GM18868 (cell line): Measurements from ENCODE around the gene FOXA3.
"Not testable (repeated sequence)": the region's sequence is repeated elsewhere in the genome, so short reads cannot be mapped to it uniquely, and the experiment has no call there.

Source experiments
- ATAC-seq: cut with Tn5 transposase; IDR thresholded peaks from one replicate; pipeline ENCODE4 v1.9.1; 2021; ENCODE audit warnings: mild to moderate bottlenecking, moderate library complexity; ENCODE audit not compliant: unreplicated experiment

The FOXA3 gene

GRCh38 chr19:45827459-45828093, 36.5 kb upstream of the FOXA3 start:
- ATAC-seq: no peak

- ATAC-seq: no peak
These were observed 35.6 kb upstream of the FOXA3 start for GRCh38 chr19:45828523-45828922.

GRCh38 chr19:45828945-45829344, 35.2 kb upstream of the FOXA3 start:
- ATAC-seq: no peak

GRCh38 chr19:45834970-45835369, 29.2 kb upstream of the FOXA3 start:
- no peak for ATAC-seq

- no peak for ATAC-seq
These were observed 21.9 kb upstream of the FOXA3 start for GRCh38 chr19:45842198-45842597.

- ATAC-seq: no peak
These were observed 16.5 kb upstream of the FOXA3 start for GRCh38 chr19:45847663-45848062.

- no peak for ATAC-seq
These were observed 15.2 kb upstream of the FOXA3 start for GRCh38 chr19:45848922-45849321.

GRCh38 chr19:45852145-45852750, 11.9 kb upstream of the FOXA3 start:
- ATAC-seq: no peak

GRCh38 chr19:45852983-45853382, 11.1 kb upstream of the FOXA3 start:
- no peak for ATAC-seq

GRCh38 chr19:45854167-45854778, 9.9 kb upstream of the FOXA3 start:
- ATAC-seq: no peak

GRCh38 chr19:45860359-45861259, 3.5 kb upstream of the FOXA3 start:
- no peak for ATAC-seq

- no peak for ATAC-seq
These were observed 1.9 kb upstream of the FOXA3 start for GRCh38 chr19:45862271-45862563.

- ATAC-seq: peak; percentile 88
These were observed 1.4 kb upstream of the FOXA3 start, which contains the start of gene SYMPK for GRCh38 chr19:45862564-45863334. Gene SYMPK, minus strand, starts transcription at chr19:45863147. Its CDS starts 8,652 bp downstream, at chr19:45854495.

- no peak for ATAC-seq
These were observed 739 bp upstream of the FOXA3 start for GRCh38 chr19:45863335-45863839.

GRCh38 chr19:45864629-45865082, 530 bp downstream of the FOXA3 start:
- ATAC-seq: no peak

GRCh38 chr19:45865269-45865948, 1.3 kb downstream of the FOXA3 start:
- ATAC-seq: no peak

- no peak for ATAC-seq
These were observed 2.5 kb downstream of the FOXA3 start for GRCh38 chr19:45866400-45867176.

- not testable (repeated sequence) for ATAC-seq
These were observed 3.1 kb downstream of the FOXA3 start for GRCh38 chr19:45867241-45867640.

GRCh38 chr19:45870798-45871197, 6.7 kb downstream of the FOXA3 start:
- ATAC-seq: no peak
